Measurements from ENCODE around the gene NRG2.

NRG2 gene

GRCh38 chr5:139870677-139871076, 172.4 kb downstream of the NRG2 start:
- Histone ChIP-seq H3K9me3 (peaks cover 3% of the 10 kb centered on the region; the same call in 1 of the 2 replicates), H3K4me1 (peaks cover 12% of the 10 kb centered on the region), H3K4me2 (no peak overlapping the region), H3K27ac (no peak overlapping the region), H3K4me3 (no peak overlapping the region), H3K36me3 (no peaks in the 10 kb centered on the region), H4K20me1 (no peaks in the 10 kb centered on the region), H3K9ac (no peak overlapping the region), H3K27me3 (no peaks in the 10 kb centered on the region)
- no peak for TF ChIP-seq Cebpa-rat (IDR thresholded peaks at IDR 0.05)

GRCh38 chr5:139869042-139869790, 173.9 kb downstream of the NRG2 start:
- no peak for TF ChIP-seq Cebpa-rat (IDR thresholded peaks at IDR 0.05)
- H3K4me3 ChIP-seq = no peak overlapping the region
- no peaks in the 10 kb centered on the region for H3K36me3 ChIP-seq
- H4K20me1 ChIP-seq = no peaks in the 10 kb centered on the region
- no peak overlapping the region for H3K9ac ChIP-seq
- peak overlapping the region; percentile 53 for H3K4me2 ChIP-seq
- H3K9me3 ChIP-seq = no peaks in the 10 kb centered on the region
- H3K4me1 ChIP-seq = peaks cover 12% of the 10 kb centered on the region
- no peak overlapping the region for H3K27ac ChIP-seq
- no peaks in the 10 kb centered on the region for H3K27me3 ChIP-seq

- Histone ChIP-seq H4K20me1 (no peaks in the 10 kb centered on the region), H3K4me1 (peaks cover 12% of the 10 kb centered on the region), H3K9ac (no peak overlapping the region), H3K9me3 (no peaks in the 10 kb centered on the region), H3K27ac (no peak overlapping the region), H3K4me2 (no peak overlapping the region), H3K36me3 (no peaks in the 10 kb centered on the region), H3K27me3 (no peaks in the 10 kb centered on the region), H3K4me3 (no peak overlapping the region)
- no peak for TF ChIP-seq Cebpa-rat (IDR thresholded peaks at IDR 0.05)
Measured at GRCh38 chr5:139867581-139867980, 175.5 kb downstream of the NRG2 start.

GRCh38 chr5:139867109-139867508, 176.0 kb downstream of the NRG2 start:
- no peaks in the 10 kb centered on the region for H3K27me3 ChIP-seq

GRCh38 chr5:139864716-139865483, 178.2 kb downstream of the NRG2 start:
- Histone ChIP-seq H3K36me3 (no peaks in the 10 kb centered on the region), H3K4me2 (no peak overlapping the region), H3K9me3 (no peaks in the 10 kb centered on the region), H3K27me3 (no peaks in the 10 kb centered on the region), H4K20me1 (no peaks in the 10 kb centered on the region), H3K9ac (no peak overlapping the region), H3K27ac (no peak overlapping the region), H3K4me3 (no peak overlapping the region), H3K4me1 (peaks cover 10% of the 10 kb centered on the region)
- no peak for TF ChIP-seq Cebpa-rat (IDR thresholded peaks at IDR 0.05)

More at GRCh38 chr5:139867109-139867508, 176.0 kb downstream of the NRG2 start:
- Histone ChIP-seq H3K36me3 (no peaks in the 10 kb centered on the region), H3K9me3 (no peaks in the 10 kb centered on the region), H3K4me1 (peaks cover 12% of the 10 kb centered on the region), H3K9ac (no peak overlapping the region), H3K27ac (no peak overlapping the region), H3K4me2 (no peak overlapping the region), H3K4me3 (no peak overlapping the region), H4K20me1 (no peaks in the 10 kb centered on the region)
- no peak for TF ChIP-seq Cebpa-rat (IDR thresholded peaks at IDR 0.05)

GRCh38 chr5:139863855-139864558, 179.1 kb downstream of the NRG2 start:
- no peak for TF ChIP-seq Cebpa-rat (IDR thresholded peaks at IDR 0.05)
- Histone ChIP-seq H3K4me1 (peaks cover under 1% of the 10 kb centered on the region; the same call in 1 of the 2 replicates), H3K27me3 (no peaks in the 10 kb centered on the region), H4K20me1 (no peaks in the 10 kb centered on the region), H3K9ac (no peak overlapping the region), H3K36me3 (no peaks in the 10 kb centered on the region), H3K27ac (no peak overlapping the region), H3K9me3 (no peaks in the 10 kb centered on the region), H3K4me3 (no peak overlapping the region), H3K4me2 (no peak overlapping the region)

- H4K20me1 ChIP-seq = no peaks in the 10 kb centered on the region
- no peaks in the 10 kb centered on the region for H3K9me3 ChIP-seq
- H3K4me2 ChIP-seq = no peak overlapping the region
- no peaks in the 10 kb centered on the region for H3K27me3 ChIP-seq
- no peaks in the 10 kb centered on the region for H3K4me1 ChIP-seq
- TF ChIP-seq Cebpa-rat (IDR thresholded peaks at IDR 0.05) = no peak
- H3K27ac ChIP-seq = no peak overlapping the region
- no peak overlapping the region for H3K9ac ChIP-seq
- no peaks in the 10 kb centered on the region for H3K36me3 ChIP-seq
- no peak overlapping the region for H3K4me3 ChIP-seq
Measured at GRCh38 chr5:139863361-139863760, 179.7 kb downstream of the NRG2 start.

- no peaks in the 10 kb centered on the region for H4K20me1 ChIP-seq
- no peak overlapping the region for H3K4me2 ChIP-seq
- no peak for TF ChIP-seq Cebpa-rat (IDR thresholded peaks at IDR 0.05)
- no peak overlapping the region for H3K9ac ChIP-seq
- H3K36me3 ChIP-seq = no peaks in the 10 kb centered on the region
- no peak overlapping the region for H3K4me3 ChIP-seq
- no peaks in the 10 kb centered on the region for H3K9me3 ChIP-seq
- H3K4me1 ChIP-seq = no peaks in the 10 kb centered on the region
- H3K27me3 ChIP-seq = no peaks in the 10 kb centered on the region
- no peak overlapping the region for H3K27ac ChIP-seq
Measured at GRCh38 chr5:139862803-139863202, 180.3 kb downstream of the NRG2 start.

GRCh38 chr5:139862313-139862712, 180.8 kb downstream of the NRG2 start:
- Histone ChIP-seq H3K4me3 (no peak overlapping the region), H3K9me3 (no peaks in the 10 kb centered on the region), H4K20me1 (no peaks in the 10 kb centered on the region), H3K36me3 (no peaks in the 10 kb centered on the region), H3K27ac (no peak overlapping the region), H3K4me1 (no peaks in the 10 kb centered on the region), H3K27me3 (no peaks in the 10 kb centered on the region), H3K9ac (no peak overlapping the region), H3K4me2 (no peak overlapping the region)
- no peak for TF ChIP-seq Cebpa-rat (IDR thresholded peaks at IDR 0.05)

GRCh38 chr5:139861889-139862207, 181.3 kb downstream of the NRG2 start:
- no peak for TF ChIP-seq Cebpa-rat (IDR thresholded peaks at IDR 0.05)
- Histone ChIP-seq H3K4me3 (no peak overlapping the region), H3K27ac (no peak overlapping the region), H3K4me1 (no peaks in the 10 kb centered on the region), H3K4me2 (no peak overlapping the region), H3K9me3 (no peaks in the 10 kb centered on the region), H3K27me3 (no peaks in the 10 kb centered on the region), H4K20me1 (no peaks in the 10 kb centered on the region), H3K9ac (no peak overlapping the region), H3K36me3 (no peaks in the 10 kb centered on the region)

Data from BLaER1 (cell line).